Stromal cell of bone marrow (primary cell): ENCODE measurements around the gene NEUROD2.

Source experiments
- DNase-seq: peaks from one replicate; pipeline ENCODE4 v3.0.0-alpha.2; 2012; ENCODE audit warnings: low read depth

The NEUROD2 gene

DNA sequence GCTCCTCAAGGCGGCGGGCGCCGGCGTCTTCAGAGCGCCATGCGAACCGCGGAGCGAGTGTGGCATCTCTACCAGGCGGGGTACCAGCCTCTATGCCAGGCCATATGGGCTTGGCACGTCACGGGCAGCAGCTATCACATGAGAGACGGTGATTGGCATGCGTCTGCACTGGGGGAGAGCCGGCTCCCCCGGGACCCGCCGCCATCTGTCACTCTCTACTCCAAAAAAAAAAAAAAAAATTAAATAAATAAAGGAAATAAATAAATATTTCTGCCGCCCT, at the start of gene NEUROD2:
NEUROD2 (minus strand) TSS at position 70 of the 280 bp plus-strand sequence. CDS start 1,321 bp downstream, outside the sequence.
- DNase-seq, result no peak

- DNase-seq, result no peak
Observed at GRCh38 chr17:39655105-39655504, 47.4 kb upstream of the NEUROD2 start.

DNA sequence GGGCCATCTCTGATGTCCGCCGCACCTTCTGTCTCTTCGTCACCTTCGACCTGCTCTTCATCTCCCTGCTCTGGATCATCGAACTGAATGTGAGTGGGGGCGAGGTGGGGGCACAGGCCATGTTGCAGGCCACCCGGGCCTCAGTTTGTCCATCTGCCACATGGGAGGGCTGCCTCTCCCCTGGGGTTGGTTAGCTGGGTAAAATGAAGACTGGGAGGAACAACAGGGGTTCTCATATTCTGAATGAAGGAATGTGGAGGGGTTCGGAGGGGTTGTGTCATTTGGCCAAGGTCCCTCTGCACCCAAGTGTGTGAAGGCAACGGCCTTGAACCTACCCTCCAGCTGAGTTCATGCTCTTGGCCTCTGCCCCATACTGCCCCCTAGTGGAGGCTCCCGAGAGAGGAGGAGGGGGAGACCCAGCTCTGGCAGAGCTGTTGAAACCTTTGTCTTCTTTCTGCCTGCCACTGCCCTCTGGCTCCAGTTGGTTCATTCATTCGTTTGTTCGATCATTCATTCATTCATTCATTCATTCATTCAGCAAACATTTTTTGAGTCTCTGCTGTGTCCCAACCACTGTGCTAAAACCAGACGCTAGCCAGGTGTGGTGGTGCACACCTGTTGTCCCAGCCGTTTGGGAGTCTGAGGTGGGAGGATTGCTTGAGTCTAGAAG, 46.1 kb upstream of the NEUROD2 start:
- DNase-seq, result no peak

DNA sequence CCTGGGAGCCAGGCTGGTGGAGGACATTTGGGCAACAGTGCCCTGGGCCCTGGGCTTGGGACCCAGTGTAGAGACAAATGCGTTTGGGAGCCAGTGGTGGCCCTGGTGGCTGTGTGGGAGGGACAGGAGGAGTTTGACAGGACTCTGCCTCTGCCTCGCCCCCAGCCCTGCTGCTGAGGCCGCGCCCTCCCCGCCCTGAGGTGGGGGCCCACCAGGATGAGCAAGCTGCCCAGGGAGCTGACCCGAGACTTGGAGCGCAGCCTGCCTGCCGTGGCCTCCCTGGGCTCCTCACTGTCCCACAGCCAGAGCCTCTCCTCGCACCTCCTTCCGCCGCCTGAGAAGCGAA, 45.6 kb upstream of the NEUROD2 start:
- DNase-seq, result no peak

GRCh38 chr17:39652587-39653315, 45.0 kb upstream of the NEUROD2 start:
- DNase-seq, result no peak

DNA sequence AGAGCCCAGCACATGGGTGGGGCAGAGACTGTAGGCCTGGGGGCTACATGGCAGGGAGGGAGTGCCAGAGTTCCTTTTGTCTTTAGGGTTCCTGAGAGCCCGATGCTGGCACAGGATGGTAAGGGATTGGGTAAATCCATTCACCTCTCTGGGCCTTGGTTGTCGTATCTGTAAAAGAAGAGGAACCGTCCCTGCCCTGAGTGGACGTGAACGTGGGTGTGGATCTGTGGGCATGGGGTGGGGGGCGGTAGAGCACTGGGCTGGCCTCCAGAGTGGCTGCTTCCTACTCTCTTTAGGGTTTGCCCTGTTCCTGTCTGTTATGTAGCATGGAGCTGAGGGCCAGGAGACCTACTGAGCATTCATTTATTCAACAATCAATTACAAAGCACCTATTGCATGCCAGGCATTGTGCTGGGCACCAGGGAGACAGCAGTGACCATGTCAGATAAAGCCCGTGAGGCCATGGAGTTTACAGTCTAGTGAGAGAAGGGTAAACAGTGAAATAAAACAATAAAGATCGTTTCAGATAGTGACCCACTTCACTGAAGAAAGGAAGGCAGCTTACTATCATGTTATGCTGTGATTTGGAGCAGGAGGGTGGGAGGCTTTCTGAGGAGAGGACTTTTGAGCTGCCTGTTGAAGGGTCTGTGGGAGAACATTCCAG, 44.3 kb upstream of the NEUROD2 start:
- no peak for DNase-seq

DNA sequence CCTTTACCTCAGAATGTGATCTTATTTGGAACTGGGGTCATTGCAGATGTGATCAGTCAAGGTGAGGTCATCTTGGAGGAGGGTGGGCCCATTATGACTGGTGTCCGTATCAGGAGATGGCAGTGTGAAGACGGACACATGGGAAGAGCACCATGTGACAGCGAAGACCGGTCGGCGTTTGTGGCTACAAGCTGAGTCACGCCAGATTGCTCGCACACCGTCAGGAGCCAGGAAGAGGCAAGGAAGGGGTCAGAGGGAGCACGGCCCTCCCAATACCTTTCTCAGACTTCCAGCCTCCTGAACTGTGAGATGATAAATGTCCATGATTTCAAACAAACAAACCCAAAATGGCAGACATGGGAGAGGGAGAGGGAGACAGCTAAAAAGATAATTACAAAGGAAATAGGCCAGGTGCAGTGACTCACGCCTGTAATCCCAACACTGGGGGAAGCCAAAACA, 42.4 kb upstream of the NEUROD2 start:
- no peak for DNase-seq

DNA sequence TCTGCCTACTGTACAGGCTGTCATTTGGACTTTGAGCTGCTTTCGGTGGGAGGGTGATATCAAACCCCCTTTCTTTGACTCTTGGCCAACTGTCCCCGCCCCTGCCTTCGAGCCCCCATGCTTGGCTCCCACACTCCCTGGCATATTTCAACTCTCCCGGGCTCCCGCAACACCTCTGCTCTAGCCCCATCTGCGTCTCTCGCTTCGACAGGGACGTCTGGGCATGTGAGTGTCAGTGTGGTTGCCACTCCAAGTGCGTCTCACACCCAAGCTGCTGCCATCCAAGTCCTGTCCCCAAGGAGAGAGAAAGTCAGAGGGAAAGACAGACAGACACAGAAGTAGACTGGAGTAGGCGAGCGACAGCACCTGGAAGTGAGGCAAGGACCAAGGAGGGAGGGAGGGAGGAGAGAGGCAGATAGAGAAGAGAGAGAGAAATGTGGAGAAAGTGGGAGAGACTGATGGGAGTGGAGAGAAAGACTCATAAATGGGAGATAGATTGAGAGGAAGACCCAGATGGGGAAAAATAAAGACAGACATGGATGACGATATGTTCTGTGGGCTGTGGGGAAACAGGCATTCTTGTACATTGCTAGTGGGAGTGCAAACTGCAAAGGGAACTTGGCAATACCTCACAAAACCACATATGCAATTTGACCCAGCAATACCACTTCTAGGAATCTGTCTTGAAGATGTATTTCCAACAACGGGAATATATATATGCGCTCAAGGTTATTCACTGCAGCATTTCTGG, 41.1 kb upstream of the NEUROD2 start:
- DNase-seq, result no peak

- no peak for DNase-seq
Observed at GRCh38 chr17:39647256-39647655, 39.5 kb upstream of the NEUROD2 start.

- no peak for DNase-seq
Observed at GRCh38 chr17:39643271-39643670, 35.6 kb upstream of the NEUROD2 start.

DNA sequence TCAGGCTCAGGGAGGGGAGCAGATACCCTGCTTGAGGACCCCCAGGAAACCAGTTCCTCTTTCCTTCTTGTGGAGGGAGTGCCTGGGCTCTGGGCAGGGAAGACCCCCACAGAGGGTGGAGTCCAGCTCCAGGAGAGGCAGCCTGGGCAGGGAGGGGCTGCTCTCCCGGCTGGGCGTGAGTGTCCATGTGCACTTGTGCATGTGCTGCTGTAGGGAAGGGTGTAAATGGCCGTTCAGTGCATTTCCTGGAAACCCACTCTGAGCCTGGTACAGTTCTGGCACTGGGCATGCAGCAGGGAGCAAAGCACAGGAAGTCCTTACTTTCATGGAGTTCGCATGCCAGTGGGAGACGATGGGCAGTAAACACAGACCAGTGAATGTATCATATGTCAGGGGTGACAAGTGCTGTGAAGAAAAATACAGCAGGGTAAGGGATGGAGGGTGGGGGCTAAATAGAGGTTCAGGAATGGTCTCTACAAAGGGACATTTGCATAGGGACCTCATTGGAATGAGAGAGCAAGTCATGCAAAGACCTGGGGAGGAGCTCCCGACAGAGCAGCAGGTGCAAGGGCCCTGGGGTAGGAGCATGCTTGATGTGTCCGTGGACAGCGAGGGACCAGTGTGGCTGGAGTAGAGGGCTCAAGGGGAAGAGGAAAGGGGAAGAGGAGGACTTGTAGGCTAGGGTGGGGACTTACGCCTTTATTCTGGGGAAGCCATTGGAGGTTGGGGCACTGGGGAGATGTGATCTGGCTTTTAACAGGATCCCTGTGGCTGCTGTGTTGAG, 34.8 kb upstream of the NEUROD2 start:
- DNase-seq, result no peak

- DNase-seq, result no peak
Observed at GRCh38 chr17:39641883-39642282, 34.2 kb upstream of the NEUROD2 start.

DNA sequence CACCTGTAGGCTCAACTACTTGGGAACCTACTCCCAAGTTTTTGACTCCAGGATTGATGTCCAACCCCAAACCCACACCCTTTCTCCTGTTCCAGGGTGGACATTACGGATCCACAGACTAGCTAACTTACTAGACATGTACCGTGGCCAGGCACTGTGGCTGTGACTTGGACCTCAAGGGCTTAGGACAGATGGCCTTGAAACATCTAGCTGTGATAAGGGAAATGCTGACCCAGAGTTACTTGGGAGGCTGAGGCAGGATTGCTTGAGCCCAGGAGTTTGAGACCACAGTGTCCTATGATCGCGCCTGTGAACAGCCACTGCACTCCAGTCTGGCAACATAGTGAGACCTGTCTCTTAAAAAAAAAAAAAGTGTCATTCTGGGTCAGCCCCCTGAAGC, 33.4 kb upstream of the NEUROD2 start:
- no peak for DNase-seq

- no peak for DNase-seq
Observed at GRCh38 chr17:39640591-39641031, 32.9 kb upstream of the NEUROD2 start.

- DNase-seq, result no peak
Observed at GRCh38 chr17:39639566-39640458, 32.1 kb upstream of the NEUROD2 start.

DNA sequence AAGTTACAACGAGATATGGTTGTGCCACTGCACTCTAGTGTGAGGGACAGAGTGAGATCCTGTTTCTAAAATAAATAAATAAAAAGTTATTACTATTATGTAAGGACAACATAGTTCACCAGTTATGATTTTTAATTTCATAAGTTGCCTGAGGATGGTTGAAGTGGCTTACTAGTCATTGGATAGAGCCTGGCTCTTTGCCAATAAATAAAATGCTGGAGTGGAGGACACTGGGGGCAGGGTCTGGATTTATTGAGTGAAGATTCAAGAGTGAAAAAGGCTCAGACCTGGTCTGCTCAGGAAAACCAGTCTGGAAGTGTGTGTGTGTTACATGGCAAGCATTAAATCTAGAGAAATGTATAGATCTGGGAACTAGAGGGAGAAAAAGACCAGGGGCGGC, 31.3 kb upstream of the NEUROD2 start:
- DNase-seq, result no peak

DNA sequence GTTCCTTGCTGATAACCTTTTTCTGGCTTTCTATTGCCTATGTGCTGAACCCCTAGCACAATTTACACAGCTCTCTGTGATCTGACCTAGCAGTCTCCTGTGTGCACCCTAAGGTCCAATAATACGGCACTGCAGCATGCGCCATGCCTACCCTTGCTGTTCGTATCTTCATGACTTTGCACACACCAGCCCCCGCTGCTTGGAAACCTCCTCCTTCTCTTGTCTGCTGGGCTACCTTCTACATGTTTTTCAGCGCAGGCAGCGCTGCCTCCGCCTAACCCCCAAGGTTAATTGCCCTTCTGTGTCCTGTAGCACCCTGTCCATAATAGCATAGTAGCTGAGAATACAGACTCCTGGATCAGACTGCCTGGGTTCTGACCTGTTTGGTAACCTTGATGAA, 30.6 kb upstream of the NEUROD2 start:
- DNase-seq, result no peak

DNA sequence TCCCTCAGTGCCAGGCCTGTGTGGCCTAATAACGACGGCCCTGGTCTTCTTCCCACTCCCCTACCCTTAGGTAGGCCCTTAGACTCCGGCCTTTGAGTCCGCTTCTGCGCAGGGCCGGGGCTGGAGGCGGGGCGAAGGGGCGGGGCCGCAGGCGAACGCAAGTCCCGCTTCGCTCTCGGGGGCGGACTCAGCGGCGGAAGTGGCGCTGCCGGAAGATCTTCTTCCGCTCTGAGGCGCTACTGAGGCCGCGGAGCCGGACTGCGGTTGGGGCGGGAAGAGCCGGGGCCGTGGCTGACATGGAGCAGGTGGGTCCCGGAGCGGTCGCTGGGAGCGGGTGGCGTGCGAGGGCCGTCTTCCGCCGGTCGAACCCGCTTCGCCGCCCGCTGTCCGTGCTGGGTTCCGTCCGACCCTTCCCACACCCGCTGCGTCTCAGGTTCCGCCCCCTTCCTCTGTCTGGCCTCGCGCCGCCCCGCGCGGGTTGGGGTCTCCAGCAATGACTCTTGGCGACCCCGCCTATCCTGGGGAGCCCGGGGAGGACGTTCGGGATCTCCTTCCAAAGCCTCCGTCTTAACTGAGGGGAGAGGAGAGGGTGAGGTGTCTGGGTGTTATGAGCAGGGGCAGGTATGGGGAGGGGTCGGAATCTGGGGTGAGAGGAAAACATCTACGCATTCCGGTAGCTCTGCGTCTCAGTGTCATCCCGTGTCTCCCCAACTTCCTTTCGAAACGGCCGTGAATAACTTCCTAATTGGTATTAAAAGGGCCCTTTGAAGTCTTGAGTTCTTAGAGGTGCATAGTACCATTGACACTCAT, 29.4 kb upstream of the NEUROD2 start, which contains the start of gene STARD3:
STARD3 (plus strand) TSS at position 218 of the 810 bp plus-strand sequence. CDS start 16,388 bp downstream, outside the sequence.
- DNase-seq, result peak; percentile 75

DNA sequence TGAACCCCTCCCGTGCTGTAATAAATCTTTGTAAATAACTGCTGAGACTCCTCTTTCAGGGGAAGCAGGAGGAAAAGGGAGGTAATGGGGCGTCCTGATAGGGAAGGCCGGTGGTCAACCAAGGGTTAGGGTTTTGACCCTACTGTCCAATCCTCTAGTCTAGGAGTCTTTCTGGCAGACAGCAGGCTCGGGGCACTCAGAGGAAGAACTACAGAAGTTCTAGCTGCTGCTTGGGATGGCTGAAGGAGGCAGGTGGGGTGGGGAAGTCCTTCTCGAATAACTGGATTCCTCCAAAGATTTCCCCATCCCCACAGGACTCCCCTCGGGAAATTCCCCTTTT, 28.8 kb upstream of the NEUROD2 start:
- no peak for DNase-seq

- no peak for DNase-seq
Observed at GRCh38 chr17:39635614-39636176, 28.0 kb upstream of the NEUROD2 start.
